OCI-LY7 (cell line): ENCODE measurements around the gene OLFM1.

Experiments used
- EZH2phosphoT487 ChIP-seq: fragments of 200-600 bp; sonication (generic); IDR thresholded peaks from 2 replicates; pipeline ENCODE4 v1.6.1; 2018; ENCODE audit warnings: low read depth, borderline replicate concordance, mild to moderate bottlenecking, mixed run types, antibody characterized with exemption, low read length, moderate library complexity, mixed read lengths
- TF ChIP-seq, protein P1 (sequence below): fragments of 200-600 bp; sonication (generic); conservative IDR thresholded peaks from 2 replicates; pipeline ENCODE4 v1.5.1; 2014; ENCODE audit warnings: mild to moderate bottlenecking, antibody characterized with exemption, low read length, moderate library complexity, mixed read lengths

DNA sequence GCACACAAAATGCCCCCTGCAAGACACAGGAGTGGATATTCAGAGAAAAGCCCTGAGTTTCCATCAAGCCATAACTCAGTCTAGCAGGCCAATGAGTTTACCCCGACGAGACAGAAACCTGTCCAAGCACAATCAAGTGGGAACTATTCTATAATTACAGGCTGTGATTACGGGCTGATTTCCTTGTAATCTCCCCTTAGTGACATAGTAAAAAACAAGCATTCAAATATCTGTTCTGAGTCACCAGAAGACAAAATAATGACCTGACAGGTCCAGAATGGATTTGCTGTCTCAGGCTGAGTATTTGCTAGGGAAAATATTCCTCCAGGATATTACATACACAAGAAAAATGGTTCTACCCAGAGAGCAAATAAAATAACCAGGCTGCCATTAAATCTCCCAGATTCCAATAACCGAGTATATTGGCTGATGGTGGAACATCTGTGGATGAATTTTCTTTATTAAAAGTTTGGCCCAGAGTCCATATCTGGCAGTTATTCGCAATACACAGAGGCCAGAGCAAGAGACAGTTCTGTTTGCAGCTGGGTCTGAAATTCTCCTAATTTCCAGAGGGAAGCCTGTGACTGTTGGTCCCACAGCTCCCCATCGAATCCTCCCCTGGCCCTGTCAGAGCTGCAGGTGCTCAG, 35.8 kb downstream of the OLFM1 start:
- TF ChIP-seq, protein P1, sequence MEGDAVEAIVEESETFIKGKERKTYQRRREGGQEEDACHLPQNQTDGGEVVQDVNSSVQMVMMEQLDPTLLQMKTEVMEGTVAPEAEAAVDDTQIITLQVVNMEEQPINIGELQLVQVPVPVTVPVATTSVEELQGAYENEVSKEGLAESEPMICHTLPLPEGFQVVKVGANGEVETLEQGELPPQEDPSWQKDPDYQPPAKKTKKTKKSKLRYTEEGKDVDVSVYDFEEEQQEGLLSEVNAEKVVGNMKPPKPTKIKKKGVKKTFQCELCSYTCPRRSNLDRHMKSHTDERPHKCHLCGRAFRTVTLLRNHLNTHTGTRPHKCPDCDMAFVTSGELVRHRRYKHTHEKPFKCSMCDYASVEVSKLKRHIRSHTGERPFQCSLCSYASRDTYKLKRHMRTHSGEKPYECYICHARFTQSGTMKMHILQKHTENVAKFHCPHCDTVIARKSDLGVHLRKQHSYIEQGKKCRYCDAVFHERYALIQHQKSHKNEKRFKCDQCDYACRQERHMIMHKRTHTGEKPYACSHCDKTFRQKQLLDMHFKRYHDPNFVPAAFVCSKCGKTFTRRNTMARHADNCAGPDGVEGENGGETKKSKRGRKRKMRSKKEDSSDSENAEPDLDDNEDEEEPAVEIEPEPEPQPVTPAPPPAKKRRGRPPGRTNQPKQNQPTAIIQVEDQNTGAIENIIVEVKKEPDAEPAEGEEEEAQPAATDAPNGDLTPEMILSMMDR, result no peak
- no peak for TF ChIP-seq EZH2phosphoT487
